ENCODE measurements around the gene SERP2.

DNA sequence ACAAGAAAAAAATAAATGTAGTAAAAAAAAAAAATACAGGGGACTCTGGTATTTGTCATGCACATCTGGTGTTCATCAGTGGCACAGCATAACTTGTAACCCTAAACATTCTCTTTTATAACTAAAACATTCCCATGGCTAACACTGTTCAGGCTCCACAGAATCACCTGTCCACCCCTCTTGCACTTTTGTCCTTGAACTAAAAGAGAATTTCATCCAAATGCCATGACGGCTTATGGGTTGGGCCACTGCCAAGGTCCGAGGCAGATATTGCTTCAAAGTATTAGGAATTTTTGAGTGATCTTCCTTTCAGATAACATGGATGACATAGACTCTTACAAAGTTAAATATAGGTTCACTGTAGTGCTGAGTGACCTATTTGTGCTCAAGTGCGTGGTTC, 25.7 kb upstream of the SERP2 start:
- TF ChIP-seq ZNF324 (CRISPR knock-in tag; IDR thresholded peaks at IDR 0.05), result no peak
- no peak for TF ChIP-seq NFE2L1 (tag; IDR thresholded peaks at IDR 0.05; ENCODE audit: borderline replicate concordance, low read depth)
- no peak for TF ChIP-seq TCF7 (IDR thresholded peaks at IDR 0.05; ENCODE audit: borderline replicate concordance)
- TF ChIP-seq, protein P1, sequence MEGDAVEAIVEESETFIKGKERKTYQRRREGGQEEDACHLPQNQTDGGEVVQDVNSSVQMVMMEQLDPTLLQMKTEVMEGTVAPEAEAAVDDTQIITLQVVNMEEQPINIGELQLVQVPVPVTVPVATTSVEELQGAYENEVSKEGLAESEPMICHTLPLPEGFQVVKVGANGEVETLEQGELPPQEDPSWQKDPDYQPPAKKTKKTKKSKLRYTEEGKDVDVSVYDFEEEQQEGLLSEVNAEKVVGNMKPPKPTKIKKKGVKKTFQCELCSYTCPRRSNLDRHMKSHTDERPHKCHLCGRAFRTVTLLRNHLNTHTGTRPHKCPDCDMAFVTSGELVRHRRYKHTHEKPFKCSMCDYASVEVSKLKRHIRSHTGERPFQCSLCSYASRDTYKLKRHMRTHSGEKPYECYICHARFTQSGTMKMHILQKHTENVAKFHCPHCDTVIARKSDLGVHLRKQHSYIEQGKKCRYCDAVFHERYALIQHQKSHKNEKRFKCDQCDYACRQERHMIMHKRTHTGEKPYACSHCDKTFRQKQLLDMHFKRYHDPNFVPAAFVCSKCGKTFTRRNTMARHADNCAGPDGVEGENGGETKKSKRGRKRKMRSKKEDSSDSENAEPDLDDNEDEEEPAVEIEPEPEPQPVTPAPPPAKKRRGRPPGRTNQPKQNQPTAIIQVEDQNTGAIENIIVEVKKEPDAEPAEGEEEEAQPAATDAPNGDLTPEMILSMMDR (IDR thresholded peaks at IDR 0.05 in 2 of 3, conservative IDR thresholded peaks at IDR 0.05 in 1 of 3; ENCODE audit: insufficient read depth in 2 of 3, low read depth in 1 of 3, low read length in 3 of 3), result no peak
- no peak for TF ChIP-seq EP300 (IDR thresholded peaks at IDR 0.05; ENCODE audit: low read length)
- no peak for TF ChIP-seq NFIX (CRISPR knock-in tag; IDR thresholded peaks at IDR 0.05; ENCODE audit: low read depth)
- TF ChIP-seq NFE2 (IDR thresholded peaks at IDR 0.05; ENCODE audit: low read depth), result no peak
- TF ChIP-seq POLR2AphosphoS5 (IDR thresholded peaks at IDR 0.05; ENCODE audit: control insufficient read depth, insufficient read depth, low read depth, low read length), result no peak
- TF ChIP-seq POLR2A (conservative IDR thresholded peaks at IDR 0.05), result no peak
- no peak for TF ChIP-seq ADNP (tag; IDR thresholded peaks at IDR 0.05)

Measured in K562 (cell line).